K562 (cell line): ENCODE data around the gene WDR90. TPM values are rescaled to one million over a fixed set of nuclear protein-coding genes. Genes with fewer than 3 reads are reported as not detected.
A peak's percentile ranks its signal among the peaks of the same experiment; 100 is the strongest.

Experiments
- ETV1 ChIP-seq: fragments of 450-650 bp; conservative IDR thresholded peaks from 2 replicates; pipeline ENCODE4 v1.6.1; 2016; ENCODE audit warnings: missing genetic modification characterization, control low read depth, low read depth, missing compliant biosample characterization
- HMBOX1 ChIP-seq: sonication (generic); IDR thresholded peaks from 2 replicates; pipeline ENCODE4 v1.6.1; 2016
- HMGN3 ChIP-seq: IDR thresholded peaks from 2 replicates; pipeline ENCODE4 v1.6.1; 2011; ENCODE audit warnings: borderline replicate concordance, low read depth, mild to moderate bottlenecking, mixed read lengths, low read length; ENCODE audit not compliant: insufficient read length; ENCODE audit errors: extremely low read depth
- IFI16 ChIP-seq: fragments of 250-450 bp; sonication (Bioruptor Pico); IDR thresholded peaks from 2 replicates; pipeline ENCODE4 v2.1.2; 2022; ENCODE audit warnings: mild to moderate bottlenecking, inconsistent platforms
- JUN ChIP-seq, 2 experiments: sonication (generic) in 1 of 2; formaldehyde crosslinking in 1 of 2; IDR thresholded peaks; 2 replicates each; pipeline versions ENCODE4 v1.6.1 to v1.8.0; 2012 to 2022; ENCODE audit warnings: borderline replicate concordance in 2 of 2, mild to moderate bottlenecking in 2 of 2, improper control_type of control experiment in 1 of 2, low read depth in 1 of 2, low read length in 1 of 2, missing genetic modification reagents in 1 of 2
- LEF1 ChIP-seq: fragments of 450-650 bp; IDR thresholded peaks from 2 replicates; pipeline ENCODE4 v1.6.1; 2016; ENCODE audit warnings: mild to moderate bottlenecking
- MAFG ChIP-seq: fragments of 450-650 bp; conservative IDR thresholded peaks from 2 replicates; pipeline ENCODE4 v1.6.1; 2016; ENCODE audit warnings: missing genetic modification characterization, missing compliant biosample characterization
- MLX ChIP-seq, 2 experiments: fragments of 450-650 bp in 1 of 2; sonication (generic) in 1 of 2; formaldehyde crosslinking; conservative IDR thresholded peaks; 2 replicates each; pipeline versions ENCODE4 v1.4.0 to v1.8.1; 2020 to 2022; ENCODE audit warnings: mild to moderate bottlenecking in 1 of 2, missing genetic modification reagents in 1 of 2
- NFIX ChIP-seq: fragments of 250-450 bp; sonication (Bioruptor Pico); IDR thresholded peaks from 2 replicates; pipeline ENCODE4 v1.4.0; 2020; ENCODE audit warnings: low read depth, mild to moderate bottlenecking, moderate library complexity
- PPARD ChIP-seq: fragments of 250-450 bp; sonication (Bioruptor Pico); IDR thresholded peaks from 2 replicates; pipeline ENCODE4 v1.8.0; 2022; ENCODE audit warnings: inconsistent platforms, mild to moderate bottlenecking, moderate library complexity
- RAD21 ChIP-seq, 2 experiments: fragments of 250-450 bp in 1 of 2; fragments of 450-650 bp in 1 of 2; sonication (Bioruptor Pico) in 1 of 2; formaldehyde crosslinking in 1 of 2; IDR thresholded peaks in 1 of 2; conservative IDR thresholded peaks in 1 of 2; 2 replicates each; pipeline versions ENCODE4 v1.4.0 to v1.8.0; 2020 to 2022; ENCODE audit warnings: mild to moderate bottlenecking in 2 of 2, moderate library complexity in 1 of 2
- TSHZ1 ChIP-seq: fragments of 250-450 bp; sonication (Bioruptor Pico); IDR thresholded peaks from 2 replicates; pipeline ENCODE4 v1.4.0; 2020; ENCODE audit warnings: mild to moderate bottlenecking, moderate library complexity
- ZBTB5 ChIP-seq: fragments of 450-650 bp; IDR thresholded peaks from 2 replicates; pipeline ENCODE4 v1.6.1; 2017; ENCODE audit warnings: antibody characterized with exemption
- ZFP91 ChIP-seq: sonication (generic); formaldehyde crosslinking; IDR thresholded peaks from 2 replicates; pipeline ENCODE4 v1.8.0; 2022; ENCODE audit warnings: mild to moderate bottlenecking, missing genetic modification reagents
- ZNF583 ChIP-seq: fragments of 250-450 bp; sonication (Bioruptor Pico); IDR thresholded peaks from 2 replicates; pipeline ENCODE4 v1.4.0; 2020
- polyA plus RNA-seq, 8 experiments: library from polyadenylated mRNA; depleted of rRNA in 4 of 8; stranded (reverse) in 5 of 8; unstranded in 3 of 8; fragments of >200 nt; fragmentation: Nextera tagmentation in 2 of 8; fragmentation: Illumina TruSeq in 1 of 8; extraction: Ambion mirVana in 2 of 8; extraction: Trizol in 1 of 8; gene quantifications; 2 replicates each; pipeline versions ENCODE4 v1.2.1 to v1.2.3, GENCODE V29; 2011 to 2014; ENCODE audit warnings: inconsistent platforms in 1 of 8, missing spikeins in 1 of 8
- total RNA-seq, 7 experiments: library from RNA; depleted of rRNA in 6 of 7; stranded (reverse); fragments of >200 nt in 6 of 7; fragmentation: Illumina TruSeq in 2 of 7; extraction: Trizol in 2 of 7; gene quantifications; 2 replicates each; pipeline versions ENCODE4 v1.2.1 to v1.2.3, GENCODE V29; 2011 to 2021; ENCODE audit warnings: low replicate concordance in 1 of 7

The WDR90 gene
- total and polyA plus RNA-seq, 9 of the 15 experiments (the other 6 are each of a cell fraction or from before 2014, with no cell fraction given) = 0.44 to 12.6 (median 3.3) TPM

- TF ChIP-seq HMBOX1 (no peak), HMGN3 (no peak), TSHZ1 (no peak), ZBTB5 (no peak), MLX (CRISPR knock-in tag; conservative IDR thresholded peaks at IDR 0.05) (0 out of 4 replicates have a peak, but pooled peaks of 1 of the 2 experiments have one; percentile 44), MAFG (tag) (no peak), PPARD (CRISPR knock-in tag) (no peak), NFIX (CRISPR knock-in tag) (no peak), JUN (IDR thresholded peaks at IDR 0.05; ENCODE audit: borderline replicate concordance, low read depth, low read length) (no peak), JUN (CRISPR knock-in tag; IDR thresholded peaks at IDR 0.05; ENCODE audit: borderline replicate concordance) (no peak; the same call in 1 of the 2 replicates), ZNF583 (CRISPR knock-in tag) (no peak), IFI16 (CRISPR knock-in tag) (no peak), ETV1 (no peak; the same call in 1 of the 2 replicates), RAD21 (CRISPR knock-in tag; conservative IDR thresholded peaks at IDR 0.05 in 1 of 2, IDR thresholded peaks at IDR 0.05 in 1 of 2) (no peak), ZFP91 (CRISPR knock-in tag) (no peak), LEF1 (no peak)
Observed at GRCh38 chr16:635573-636205, 13.5 kb upstream of the WDR90 start (continued).
